SH-SY5Y (cell line): ENCODE results near the gene RTL10.
A peak's percentile ranks its signal among the peaks of the same experiment; 100 is the strongest.

ENCODE experiments used
- GATA2 ChIP-seq: IDR thresholded peaks from 2 replicates; pipeline ENCODE4 v1.6.1; 2011; ENCODE audit warnings: mild to moderate bottlenecking, low read depth, low read length
- GATA3 ChIP-seq: IDR thresholded peaks from 2 replicates; pipeline ENCODE4 v1.6.1; 2011; ENCODE audit warnings: low read depth, mild to moderate bottlenecking, low read length, moderate library complexity

The RTL10 gene

DNA sequence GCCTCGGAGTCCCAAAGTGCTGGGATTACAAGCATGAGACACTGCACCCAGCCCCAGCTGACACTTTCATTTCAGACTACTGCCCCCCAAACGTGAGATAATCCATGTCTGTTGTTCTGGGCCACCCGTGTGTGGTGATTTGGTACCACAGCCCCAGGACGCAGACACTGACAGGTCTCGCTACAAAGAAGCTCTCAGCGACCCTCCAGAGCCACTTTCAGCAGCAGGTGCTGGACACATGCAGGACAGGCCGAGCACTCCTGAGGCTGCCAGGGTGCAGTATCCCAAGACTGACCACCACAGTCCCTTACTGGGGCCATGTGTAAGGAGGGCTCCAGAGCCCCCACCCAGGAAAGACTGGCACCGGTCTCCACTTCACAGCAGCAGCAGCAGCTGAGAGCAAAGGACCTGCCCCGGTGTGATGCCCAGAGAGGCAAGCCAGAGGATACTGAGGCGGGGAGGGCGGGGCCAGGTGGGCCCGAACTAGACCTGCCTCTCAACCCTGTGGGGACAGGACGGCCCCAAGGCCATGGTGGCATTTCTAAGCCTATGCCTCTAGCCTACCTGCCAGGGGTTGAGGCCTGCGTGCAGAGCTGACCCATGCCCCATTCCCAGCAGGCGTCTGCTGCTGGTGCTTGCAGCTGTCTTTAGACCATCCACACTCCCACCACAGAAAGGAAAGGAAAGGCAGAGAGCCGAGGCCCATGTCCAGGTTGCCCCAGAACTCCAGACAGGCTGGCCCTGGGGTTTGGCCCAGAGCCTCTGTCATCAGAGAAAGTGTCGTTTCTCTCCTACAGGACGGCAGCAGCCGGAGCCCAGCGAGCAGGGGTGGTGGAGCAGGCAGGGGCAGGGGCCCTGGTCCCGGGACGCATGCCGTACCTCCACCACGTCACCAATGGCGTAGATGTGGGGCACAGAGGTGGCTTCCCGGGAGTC is 28.0 kb upstream of the RTL10 start:
- no peak for TF ChIP-seq GATA2
- no peak for TF ChIP-seq GATA3

DNA sequence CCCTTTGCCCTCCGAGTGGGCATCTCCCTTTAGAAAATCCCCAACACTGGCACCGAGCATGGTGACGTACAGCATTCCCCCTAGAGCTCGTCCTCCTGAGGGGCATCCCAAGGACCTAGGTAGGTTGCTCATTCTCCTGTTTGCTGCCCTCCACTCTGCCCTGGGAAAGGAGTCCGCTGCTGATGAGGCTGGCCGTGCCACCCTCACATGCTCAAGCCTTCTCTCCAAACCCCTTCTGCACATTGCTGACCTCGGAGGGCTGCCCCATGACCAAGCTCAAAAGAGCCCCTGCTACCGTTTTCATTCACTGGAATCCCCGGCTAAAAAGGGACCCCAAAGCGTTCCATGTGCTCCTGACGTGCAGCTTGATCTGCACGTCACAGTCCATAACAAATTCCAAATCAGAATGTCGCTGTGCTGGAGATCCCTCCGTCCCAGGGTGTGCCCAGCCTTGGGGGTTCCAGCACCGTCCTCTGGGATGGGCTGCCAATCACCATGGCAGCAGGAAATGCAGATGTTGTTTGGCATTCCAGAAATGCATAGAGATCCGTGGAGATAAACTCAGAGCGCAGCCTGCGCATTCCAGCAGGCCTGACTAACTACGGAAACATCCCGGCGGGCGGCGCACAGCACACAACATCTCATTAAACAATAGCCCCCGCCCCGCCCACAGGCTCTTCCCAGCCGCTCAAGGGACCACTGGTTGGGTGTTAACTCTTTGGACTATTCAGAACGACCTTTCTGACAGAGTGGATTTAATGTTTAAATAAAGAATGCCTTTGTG is 26.3 kb upstream of the RTL10 start:
- TF ChIP-seq GATA3 (no peak), GATA2 (peak; percentile 53; the same call in 1 of the 2 replicates)

DNA sequence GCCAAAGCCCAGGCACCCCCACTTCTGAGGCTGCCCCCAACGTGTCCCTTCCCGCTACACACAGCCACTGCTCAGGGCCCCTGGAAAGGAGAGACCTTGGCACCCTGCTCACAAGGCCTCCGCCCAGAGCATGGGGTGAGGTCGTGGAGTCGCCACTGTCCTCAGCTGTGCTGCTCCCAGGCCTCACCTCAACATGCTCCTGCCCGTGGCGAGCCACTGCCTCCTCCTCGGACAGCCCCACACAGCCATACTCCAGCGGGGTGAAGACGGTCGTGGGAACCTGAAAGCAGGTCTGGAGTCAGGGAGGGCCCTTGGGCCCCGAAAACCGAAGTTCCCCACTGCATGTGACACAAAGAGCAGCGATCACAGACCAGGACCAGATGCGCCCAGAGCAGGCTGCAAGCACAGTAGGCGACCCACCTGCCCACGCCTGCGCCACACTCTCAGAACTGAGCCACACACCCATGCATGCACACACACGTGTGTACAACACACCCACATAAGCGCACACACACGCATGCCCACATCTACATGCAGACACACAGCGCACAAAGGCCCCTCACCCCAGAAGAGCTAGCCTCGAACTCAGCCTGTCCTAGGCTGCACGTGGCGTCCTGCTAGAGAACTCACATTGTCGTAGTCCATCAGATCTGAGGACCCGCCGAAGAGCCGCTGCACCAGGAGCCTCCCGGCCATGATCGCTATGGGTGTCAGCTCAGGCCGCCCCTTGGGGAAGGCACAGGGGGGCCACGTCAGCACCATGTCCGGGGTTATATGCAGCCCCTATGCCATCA is 25.5 kb upstream of the RTL10 start:
- TF ChIP-seq GATA3, result no peak
- no peak for TF ChIP-seq GATA2

DNA sequence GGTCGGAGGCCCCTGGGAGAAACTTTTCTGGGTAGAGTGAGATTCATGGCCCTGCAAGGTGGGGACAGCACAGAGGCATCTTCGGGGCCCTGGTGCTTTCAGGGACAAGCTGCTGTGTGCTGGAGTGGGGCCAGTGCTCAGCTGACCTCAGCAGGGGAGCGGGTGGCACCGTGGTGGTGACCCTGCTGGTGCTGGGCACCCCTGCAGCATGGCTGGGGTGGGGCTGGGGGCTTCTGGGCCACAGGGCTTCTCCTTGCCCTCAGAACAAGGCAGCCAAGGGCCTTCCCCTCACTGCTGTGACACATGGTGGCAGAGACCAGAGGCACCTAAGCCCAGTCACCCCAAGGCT is 24.9 kb upstream of the RTL10 start:
- no peak for TF ChIP-seq GATA2
- no peak for TF ChIP-seq GATA3

DNA sequence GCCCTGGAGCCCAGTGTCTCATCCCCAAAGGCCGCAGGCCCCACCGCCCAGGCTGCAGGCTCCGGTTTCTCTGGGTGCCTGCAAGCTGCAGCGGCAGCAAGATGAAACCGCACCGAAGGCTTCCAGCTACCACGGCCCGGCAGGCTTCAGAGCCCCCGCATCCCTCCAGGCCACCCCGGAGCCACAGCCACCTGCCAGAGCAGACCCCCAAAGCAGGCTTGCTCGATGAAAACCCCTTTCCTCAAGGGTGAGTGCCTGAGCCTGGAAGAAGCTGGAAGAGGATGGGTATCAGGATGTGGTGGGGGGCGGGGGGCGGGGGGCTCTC is 24.5 kb upstream of the RTL10 start:
- TF ChIP-seq GATA3, result no peak
- no peak for TF ChIP-seq GATA2

DNA sequence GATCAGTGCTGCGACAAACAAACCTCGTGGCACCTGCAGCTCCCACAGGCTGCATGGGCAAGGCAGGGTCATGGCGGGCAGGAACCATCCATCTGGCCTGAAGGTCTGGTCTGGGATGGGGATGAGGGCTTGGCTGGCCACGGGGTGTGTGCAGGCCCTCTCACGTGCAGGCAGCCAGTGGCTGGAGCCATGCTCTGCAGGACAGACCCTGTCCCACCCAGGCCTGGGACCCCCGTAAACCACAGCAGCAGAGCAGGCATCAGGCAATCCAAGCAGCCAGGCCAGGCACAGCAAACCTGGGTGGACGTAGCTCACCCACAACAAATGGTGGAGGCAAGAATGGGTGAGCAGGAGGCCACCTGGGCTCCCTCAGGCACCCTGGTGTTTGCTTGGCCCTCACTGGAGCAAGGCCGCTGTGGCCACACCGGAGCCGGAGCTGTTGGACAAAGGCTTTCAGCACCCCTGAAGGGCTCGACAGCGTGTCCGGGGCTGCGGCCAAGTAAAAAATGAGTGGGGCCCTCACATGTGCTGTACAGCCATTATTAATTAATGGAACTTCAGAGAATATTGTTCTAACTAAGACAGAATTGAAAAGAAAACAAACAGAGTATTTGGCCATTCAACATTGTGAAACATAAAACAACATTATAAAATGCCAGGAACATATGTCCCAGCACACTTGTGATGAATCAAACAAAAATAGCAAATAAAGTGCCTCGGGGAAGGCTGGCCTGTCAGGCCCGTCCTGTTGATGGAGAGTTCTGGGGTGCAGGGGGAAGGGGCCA is 24.0 kb upstream of the RTL10 start:
- TF ChIP-seq GATA2, result no peak
- no peak for TF ChIP-seq GATA3

DNA sequence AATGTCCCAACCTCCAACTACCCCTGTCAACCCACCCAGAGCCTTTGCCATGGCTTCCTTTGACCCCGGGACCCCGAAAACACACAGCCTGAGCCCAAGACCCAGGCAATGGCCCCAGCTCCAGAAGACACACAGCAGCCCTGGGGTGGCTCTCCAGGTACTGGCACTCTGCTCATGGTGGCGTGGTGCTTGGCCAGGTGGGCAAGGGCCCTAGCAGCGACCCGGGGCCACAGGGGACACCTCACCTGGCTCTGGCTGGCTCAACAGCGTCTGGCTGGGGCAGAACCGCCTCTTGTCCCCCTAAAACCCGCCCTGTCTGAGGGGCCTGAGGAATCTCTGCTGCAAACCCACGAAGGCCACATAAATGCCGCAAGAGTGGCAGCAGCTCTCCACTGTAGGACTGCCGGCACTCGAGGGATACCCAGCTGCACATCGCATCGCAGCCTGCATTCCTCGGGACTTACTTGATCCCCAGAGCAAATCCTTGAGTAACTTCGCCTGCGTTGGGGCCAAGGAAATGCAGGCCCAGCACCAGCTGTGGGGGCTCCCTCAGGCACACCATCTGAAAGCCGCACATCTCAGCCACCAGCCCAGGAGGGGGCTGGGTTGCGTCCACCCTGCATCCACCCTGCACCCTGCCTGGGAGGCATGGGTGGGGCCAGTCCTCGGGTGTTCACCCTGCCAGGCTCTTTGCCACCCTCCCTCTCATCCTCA is 23.1 kb upstream of the RTL10 start:
- no peak for TF ChIP-seq GATA3
- TF ChIP-seq GATA2, result no peak

DNA sequence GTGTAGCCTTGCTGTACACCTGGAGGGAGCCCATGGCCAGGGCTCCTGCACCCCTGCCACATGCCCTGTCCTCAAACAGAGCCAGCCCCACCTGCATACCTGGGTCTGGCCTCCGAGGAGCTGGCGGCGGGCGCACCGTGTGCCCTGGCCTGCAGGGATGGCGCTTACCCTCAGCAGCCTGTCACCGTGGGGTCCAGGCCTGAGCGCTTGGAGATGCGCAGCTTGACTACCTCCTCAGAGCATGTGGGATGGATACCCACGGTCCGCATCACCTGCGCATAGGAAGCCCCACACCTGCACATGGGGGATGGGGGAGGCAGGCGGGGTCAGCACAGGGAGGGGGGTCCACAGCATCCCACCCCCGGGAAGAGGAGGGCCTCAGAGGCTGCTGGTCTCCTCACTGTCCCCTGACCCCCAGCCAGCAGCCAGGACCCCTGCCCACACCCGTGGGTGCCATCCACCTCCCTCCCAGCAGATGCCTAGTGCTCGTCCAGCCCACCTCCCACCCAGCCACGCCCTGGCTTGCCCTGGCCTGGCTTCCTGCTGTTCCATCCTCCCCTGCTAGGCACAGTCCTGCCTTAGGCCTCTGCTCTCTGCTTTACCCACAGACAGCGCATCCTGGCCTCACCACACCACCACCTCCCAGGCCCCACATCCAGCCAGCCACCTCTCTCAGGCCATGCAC is 22.4 kb upstream of the RTL10 start:
- TF ChIP-seq GATA3 (no peak), GATA2 (no peak)

DNA sequence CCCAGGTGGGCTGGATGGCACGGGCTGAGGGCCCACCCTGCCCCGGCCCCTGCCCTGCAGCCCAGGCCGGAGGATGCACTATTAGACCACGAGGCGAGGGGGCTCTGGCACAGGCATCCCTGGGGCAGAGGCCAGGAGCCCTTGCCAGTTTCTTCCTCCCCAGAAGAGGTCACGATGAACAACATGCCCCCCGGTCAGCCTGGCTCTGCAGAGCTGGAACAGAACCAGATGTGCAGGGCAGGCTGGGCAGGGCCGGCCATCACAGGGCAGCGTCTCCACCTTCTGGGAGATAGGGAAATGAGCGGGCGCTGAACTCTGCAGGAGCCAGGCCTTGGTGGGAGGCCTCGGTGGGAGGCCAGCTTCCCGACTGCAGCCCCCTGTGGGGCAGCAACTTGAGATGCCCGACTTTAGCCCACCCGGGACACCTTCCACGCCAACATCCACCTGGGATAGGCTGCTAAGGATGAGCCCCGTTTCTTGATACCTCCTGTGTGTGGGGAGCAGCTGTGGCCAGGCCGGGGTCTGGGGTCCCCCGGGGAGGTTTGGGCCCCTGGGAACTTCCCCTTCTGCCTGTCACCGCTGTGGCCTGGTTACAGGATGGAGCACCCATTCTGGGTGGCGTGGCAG is 21.8 kb upstream of the RTL10 start:
- TF ChIP-seq GATA2 (no peak), GATA3 (no peak)

DNA sequence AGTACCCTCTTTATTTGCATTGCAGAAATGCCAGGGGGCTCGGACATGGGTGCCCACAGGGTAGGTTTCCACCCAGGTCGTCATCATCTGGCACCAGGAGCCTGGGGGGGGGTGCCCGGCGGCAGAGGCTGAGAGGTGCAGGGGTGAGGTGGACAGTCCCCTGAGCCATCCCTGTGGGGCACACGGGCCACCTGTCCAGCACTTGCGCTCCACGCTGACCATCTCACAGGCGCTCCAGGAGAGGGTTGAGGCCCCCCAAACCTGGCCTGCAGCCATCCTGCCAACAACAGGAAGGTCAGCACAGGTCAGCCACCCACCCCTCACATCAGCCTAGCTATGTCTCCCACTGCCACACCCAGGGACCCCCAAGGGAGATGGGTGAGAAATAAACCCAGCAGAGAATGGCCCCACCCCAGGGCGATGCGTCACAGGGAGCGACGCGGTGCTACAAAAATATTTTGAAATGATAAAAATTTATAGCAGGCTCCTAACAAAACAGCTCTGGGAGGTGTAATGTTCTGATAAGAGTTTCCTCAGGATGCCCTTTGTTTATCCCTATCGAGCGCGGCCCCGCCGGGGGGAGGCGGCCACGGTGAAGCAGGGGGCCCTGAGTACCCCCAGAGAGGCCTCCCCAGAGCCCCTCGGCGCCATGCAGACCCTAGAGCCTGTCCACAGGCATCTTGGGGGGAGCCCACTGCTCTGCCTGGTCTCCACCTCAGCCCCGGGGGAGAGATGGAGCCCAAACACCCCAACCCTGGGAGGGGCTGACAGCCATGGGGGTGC is 21.0 kb upstream of the RTL10 start:
- TF ChIP-seq GATA3 (no peak), GATA2 (no peak)

DNA sequence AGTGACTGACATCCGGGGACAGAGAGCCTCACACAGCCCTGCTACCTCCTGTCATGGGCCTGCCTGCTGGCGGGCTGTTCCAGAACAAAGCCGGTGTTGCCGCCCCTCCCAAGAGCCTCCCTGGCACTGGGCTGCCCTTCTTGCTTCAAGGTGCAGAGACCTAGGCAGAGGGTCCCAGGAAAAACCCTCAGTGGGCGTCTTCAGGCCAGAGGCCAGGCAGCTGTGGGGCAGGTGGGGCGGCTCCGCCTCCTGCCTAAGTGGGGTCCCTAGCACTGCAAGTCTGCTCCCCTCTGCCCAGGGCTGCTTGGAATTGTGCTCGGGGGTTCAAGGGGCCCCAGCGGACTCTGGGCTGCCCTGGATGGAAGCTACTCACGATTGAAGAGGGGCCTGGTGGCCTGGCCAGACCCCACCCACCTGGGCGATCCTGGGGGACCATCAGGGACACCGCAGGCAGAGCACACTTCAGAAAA is 20.4 kb upstream of the RTL10 start:
- TF ChIP-seq GATA2 (no peak), GATA3 (no peak)
